GM12878 (cell line): ENCODE measurements around the gene LRIG3. TPM values are rescaled to one million over a fixed set of nuclear protein-coding genes. Genes with fewer than 3 reads are reported as not detected.

Experiments used
- ATAC-seq: fragments of 200-7000 bp; cut with Tn5 transposase; 3 replicates; pipeline ENCODE4 v1.9.1; 2020; ENCODE audit warnings: mild to moderate bottlenecking, moderate library complexity
- BruUV-seq: library from RNA; stranded (reverse); fragments of 400-500 nt; replicated peaks from 2 replicates; lab custom pipeline; 2021; lab: Mats Ljungman, UMichigan
- CTCF ChIA-PET: fragments of 300-600 bp; sonication (Branson Sonifier 250); formaldehyde crosslinking; extraction: SDS; loops from one replicate; lab custom pipeline; 2021; ENCODE audit warnings: inconsistent platforms; lab: Yijun Ruan, JAX
- POLR2A ChIA-PET: fragments of 350-600 bp; formaldehyde crosslinking; extraction: SDS; loops from one replicate; lab custom pipeline; 2021; ENCODE audit warnings: inconsistent platforms; lab: Charles Lee
- RAD21 ChIA-PET: fragments of 300-600 bp; sonication (Branson Sonifier 250); formaldehyde crosslinking; loops from one replicate; lab custom pipeline; 2023; ENCODE audit warnings: antibody characterized with exemption; ENCODE audit not compliant: unreplicated experiment; lab: Charles Lee
- SMC1A ChIA-PET: fragments of 300-600 bp; sonication (Branson Sonifier 250); formaldehyde crosslinking; loops from one replicate; lab custom pipeline; 2023; ENCODE audit not compliant: unreplicated experiment, uncharacterized antibody; lab: Charles Lee
- DNase-seq: peaks from one replicate; pipeline ENCODE4 v3.0.0-alpha.2; 2011; ENCODE audit warnings: low read depth, low spot score
- FAIRE-seq: peaks from 3 replicates; lab custom pipeline; 2011; peaks lifted over from hg19 to GRCh38; lab: Jason Lieb, UNC
- H2AFZ ChIP-seq: 2 replicates; pipeline ENCODE4 v1.6.0; 2011; ENCODE audit warnings: low read depth, low read length, control low read depth; ENCODE audit not compliant: control insufficient read depth
- H3K27ac ChIP-seq: 2 replicates; pipeline ENCODE4 v1.5.1; 2011; ENCODE audit warnings: control low read depth; ENCODE audit not compliant: control insufficient read depth, insufficient read depth
- H3K27me3 ChIP-seq, 2 experiments: replicated peaks in 1 of 2; 2 replicates each; pipeline versions ENCODE4 v1.6.0 to v1.6.1; 2011; ENCODE audit warnings: low read length in 1 of 2; ENCODE audit not compliant: control insufficient read depth in 2 of 2, insufficient read depth in 2 of 2
- H3K36me3 ChIP-seq, 2 experiments: 2 replicates each; pipeline ENCODE4 v1.5.1; 2011; ENCODE audit warnings: low read length in 1 of 2; ENCODE audit not compliant: control insufficient read depth in 2 of 2, insufficient read depth in 2 of 2
- H3K4me1 ChIP-seq: 2 replicates; pipeline ENCODE4 v1.6.1; 2011; ENCODE audit warnings: mild to moderate bottlenecking, low read length, moderate library complexity, mixed read lengths; ENCODE audit not compliant: control insufficient read depth, insufficient read depth
- H3K4me2 ChIP-seq: 2 replicates; pipeline ENCODE4 v1.6.0; 2011; ENCODE audit warnings: control low read depth; ENCODE audit not compliant: control insufficient read depth, insufficient read depth
- H3K4me3 ChIP-seq: fragments of 200-600 bp; sonication (generic); 2 replicates; pipeline ENCODE4 v1.5.1; 2016
- H3K79me2 ChIP-seq: 2 replicates; pipeline ENCODE4 v1.6.0; 2011; ENCODE audit warnings: low read length; ENCODE audit not compliant: control insufficient read depth, insufficient read depth
- H3K9ac ChIP-seq: 2 replicates; pipeline ENCODE4 v1.8.0; 2011; ENCODE audit warnings: low read length, control low read depth, mixed read lengths; ENCODE audit not compliant: control insufficient read depth, insufficient read depth
- H3K9me3 ChIP-seq: replicated peaks from 3 replicates; pipeline ENCODE4 v1.5.1; 2011; ENCODE audit warnings: mild to moderate bottlenecking, low read length; ENCODE audit not compliant: control insufficient read depth, insufficient read depth
- H4K20me1 ChIP-seq: 2 replicates; pipeline ENCODE4 v1.6.0; 2011; ENCODE audit not compliant: control insufficient read depth, insufficient read depth
- CBX5 ChIP-seq: sonication (generic); IDR thresholded peaks from 2 replicates; pipeline ENCODE4 v1.6.1; 2016; ENCODE audit warnings: low read depth, moderate library complexity, mild to moderate bottlenecking, inconsistent platforms
- CUX1 ChIP-seq: IDR thresholded peaks from 2 replicates; pipeline ENCODE4 v1.6.1; 2012; ENCODE audit warnings: improper control_type of control experiment, low read depth, low read length; ENCODE audit not compliant: insufficient replicate concordance
- FOXM1 ChIP-seq: IDR thresholded peaks from 2 replicates; pipeline ENCODE4 v1.6.1; 2012; ENCODE audit warnings: low read depth, mild to moderate bottlenecking, inconsistent platforms, low read length, moderate library complexity
- HDAC6 ChIP-seq: fragments of 200-600 bp; sonication (generic); IDR thresholded peaks from one replicate; pipeline ENCODE4 v1.8.0; 2017; ENCODE audit warnings: antibody characterized with exemption; ENCODE audit not compliant: unreplicated experiment
- IRF4 ChIP-seq: IDR thresholded peaks from 2 replicates; pipeline ENCODE4 v1.6.1; 2011; ENCODE audit warnings: low read depth, low read length
- JUND ChIP-seq: IDR thresholded peaks from 2 replicates; pipeline ENCODE4 v1.6.1; 2012; ENCODE audit warnings: low read depth, mild to moderate bottlenecking, low read length, improper control_type of control experiment, moderate library complexity
- KDM1A ChIP-seq: fragments of 200-600 bp; sonication (generic); IDR thresholded peaks from 2 replicates; pipeline ENCODE4 v1.6.1; 2016; ENCODE audit warnings: borderline replicate concordance
- MEF2A ChIP-seq: IDR thresholded peaks from 2 replicates; pipeline ENCODE4 v1.6.1; 2011; ENCODE audit warnings: low read depth, mild to moderate bottlenecking, low read length, moderate library complexity; ENCODE audit not compliant: insufficient read depth
- MTA2 ChIP-seq: fragments of 450-650 bp; IDR thresholded peaks from 2 replicates; pipeline ENCODE4 v1.6.1; 2016; ENCODE audit warnings: low read depth, mild to moderate bottlenecking, moderate library complexity
- NR2F1 ChIP-seq: fragments of 450-650 bp; conservative IDR thresholded peaks from 2 replicates; pipeline ENCODE4 v1.6.1; 2017; ENCODE audit warnings: mild to moderate bottlenecking
- POLR2A ChIP-seq: IDR thresholded peaks from 2 replicates; pipeline ENCODE4 v1.6.1; 2011; ENCODE audit warnings: low read depth, mild to moderate bottlenecking, low read length
- RUNX3 ChIP-seq: IDR thresholded peaks from 2 replicates; pipeline ENCODE4 v1.6.1; 2012; ENCODE audit warnings: low read length, inconsistent platforms
- STAT3 ChIP-seq: IDR thresholded peaks from 2 replicates; pipeline ENCODE4 v1.6.1; 2011; ENCODE audit warnings: low read depth, low read length, improper control_type of control experiment
- SUZ12 ChIP-seq: fragments of 200-600 bp; sonication (generic); IDR thresholded peaks from one replicate; pipeline ENCODE4 v1.6.1; 2018; ENCODE audit warnings: antibody characterized with exemption, mild to moderate bottlenecking; ENCODE audit not compliant: unreplicated experiment
- TARDBP ChIP-seq: IDR thresholded peaks from 2 replicates; pipeline ENCODE4 v1.6.1; 2016; ENCODE audit warnings: borderline replicate concordance
- WRNIP1 ChIP-seq: IDR thresholded peaks from 2 replicates; pipeline ENCODE4 v1.6.1; 2011; ENCODE audit warnings: low read depth, low read length, improper control_type of control experiment, borderline replicate concordance
- WGBS: methylation state at CpG from one replicate; pipeline ENCODE4 v1.1.6; 2016; ENCODE audit warnings: low lambda C conversion rate; ENCODE audit not compliant: insufficient replicate concordance, insufficient coverage; ENCODE audit errors: missing lambda C conversion rate; 5-methylcytosine and 5-hydroxymethylcytosine counted together
- in situ Hi-C: fragments of 300-500 bp; cut with MboI; formaldehyde crosslinking; loops from 9 replicates; pipeline ENCODE4 v1.14.3; 2018; ENCODE audit warnings: mixed read lengths
- intact Hi-C: fragments of 100-400 bp; cut with micrococcal nuclease; formaldehyde crosslinking; loops from one replicate; pipeline ENCODE4 v1.14.2; 2022; ENCODE audit not compliant: unreplicated experiment
- polyA plus RNA-seq, 11 experiments: library from polyadenylated mRNA; depleted of rRNA in 4 of 11; unstranded in 6 of 11; stranded (reverse) in 5 of 11; fragments of >200 nt; fragmentation: Nextera tagmentation in 4 of 11; fragmentation: Illumina TruSeq in 1 of 11; extraction: Ambion mirVana in 4 of 11; extraction: Trizol in 1 of 11; gene quantifications; 1 replicate in 1 of 11; 2 replicates in 10 of 11; pipeline versions ENCODE4 v1.2.1 to v1.2.3, GENCODE V29; 2011 to 2016; ENCODE audit warnings: inconsistent platforms in 2 of 11, missing spikeins in 2 of 11, low read depth in 1 of 11
- total RNA-seq, 4 experiments: library from RNA; depleted of rRNA in 3 of 4; stranded (reverse); fragments of >200 nt in 3 of 4; fragmentation: Illumina TruSeq in 1 of 4; extraction: Trizol in 1 of 4; gene quantifications; 2 replicates each; pipeline versions ENCODE4 v1.2.1 to v1.2.3, GENCODE V29; 2013 to 2021

Gene LRIG3
- total and polyA plus RNA-seq, 10 of the 15 experiments (the other 5 are each of a cell fraction or from before 2014, with no cell fraction given) = 0.95 to 8.5 (median 5.0) TPM

- ChIA-PET POLR2A (no interaction called here), SMC1A (no interaction called here), RAD21 (no interaction called here), CTCF (no interaction called here)
- TF ChIP-seq CBX5 (no peak), MEF2A (peak; percentile 68; the same call in 1 of the 2 replicates)
- H3K27me3 ChIP-seq = no peaks in the 10 kb centered on the region; a peak in 1 of 4 replicates
- H2AFZ ChIP-seq = no peak overlapping the region
- DNase-seq (no peak), FAIRE-seq (no peak), ATAC-seq (no peak)
- no peaks in the 10 kb centered on the region for H3K79me2 ChIP-seq
- intact Hi-C loops = no loop called here
- no TSS peak for BruUV-seq
- no peak overlapping the region for H3K9ac ChIP-seq
- no peaks in the 10 kb centered on the region for H4K20me1 ChIP-seq
- H3K4me1 ChIP-seq = no peaks in the 10 kb centered on the region
- no peak overlapping the region for H3K4me3 ChIP-seq
- in situ Hi-C loops = no loop called here
- 24% methylated on average over 4 of the region's 4 CpGs for WGBS
- H3K9me3 ChIP-seq = no peaks in the 10 kb centered on the region
- H3K36me3 ChIP-seq = no peaks in the 10 kb centered on the region
- H3K27ac ChIP-seq = no peak overlapping the region
- H3K4me2 ChIP-seq = no peak overlapping the region
Observed at GRCh38 chr12:58927120-58927519, 6.8 kb upstream of the LRIG3 start.

- FAIRE-seq (no peak), DNase-seq (no peak), ATAC-seq (no peak)
- ChIA-PET CTCF (no interaction called here), RAD21 (no interaction called here), POLR2A (no interaction called here), SMC1A (no interaction called here)
- Histone ChIP-seq H3K9ac (no peak overlapping the region), H3K79me2 (no peaks in the 10 kb centered on the region), H3K36me3 (no peaks in the 10 kb centered on the region), H2AFZ (no peak overlapping the region), H3K27ac (no peak overlapping the region), H3K4me2 (no peak overlapping the region), H3K27me3 (no peaks in the 10 kb centered on the region; a peak in 1 of 4 replicates), H3K9me3 (no peaks in the 10 kb centered on the region), H3K4me3 (no peak overlapping the region), H4K20me1 (no peaks in the 10 kb centered on the region), H3K4me1 (no peaks in the 10 kb centered on the region)
- BruUV-seq = no TSS peak
- intact Hi-C loops (no loop called here), in situ Hi-C loops (no loop called here)
- TF ChIP-seq STAT3 (no peak), CUX1 (no peak), TARDBP (no peak), KDM1A (no peak), HDAC6 (no peak), FOXM1 (no peak), MEF2A (no peak), MTA2 (no peak), JUND (no peak), IRF4 (no peak), RUNX3 (no peak), WRNIP1 (no peak), POLR2A (no peak), NR2F1 (no peak), SUZ12 (no peak)
Observed at GRCh38 chr12:58926586-58926985, 6.3 kb upstream of the LRIG3 start.
